Duodenal mucosa (tissue), 2 donors: ENCODE data around the gene PIEZO2.

Experiments
- H3K27ac ChIP-seq: one replicate; pipeline ENCODE4 v1.7.0; 2013; ENCODE audit warnings: low read depth, low read length
- H3K27me3 ChIP-seq, 2 donors: one replicate each; pipeline ENCODE4 v1.7.0; 2013; ENCODE audit warnings: low read length in 2 of 2, control low read depth in 1 of 2; ENCODE audit not compliant: insufficient read depth in 2 of 2, control insufficient read depth in 1 of 2
- H3K36me3 ChIP-seq, 2 donors: one replicate each; pipeline ENCODE4 v1.7.0; 2013; ENCODE audit warnings: low read length in 2 of 2, control low read depth in 1 of 2; ENCODE audit not compliant: insufficient read depth in 2 of 2, control insufficient read depth in 1 of 2
- H3K4me1 ChIP-seq, 2 donors: one replicate each; pipeline ENCODE4 v1.7.0; 2013; ENCODE audit warnings: low read length in 2 of 2, control low read depth in 1 of 2; ENCODE audit not compliant: insufficient read depth in 2 of 2, control insufficient read depth in 1 of 2
- H3K4me3 ChIP-seq, 2 donors: one replicate each; pipeline ENCODE4 v1.7.0; 2013; ENCODE audit warnings: low read length in 2 of 2, low read depth in 1 of 2
- H3K9ac ChIP-seq, 2 donors: one replicate each; pipeline ENCODE4 v1.7.0; 2013; ENCODE audit warnings: low read length in 2 of 2, low read depth in 1 of 2
- H3K9me3 ChIP-seq, 2 donors: one replicate each; pipeline ENCODE4 v1.7.0; 2013; ENCODE audit warnings: low read length in 2 of 2, control low read depth in 1 of 2; ENCODE audit not compliant: control insufficient read depth in 1 of 2

PIEZO2 gene

DNA sequence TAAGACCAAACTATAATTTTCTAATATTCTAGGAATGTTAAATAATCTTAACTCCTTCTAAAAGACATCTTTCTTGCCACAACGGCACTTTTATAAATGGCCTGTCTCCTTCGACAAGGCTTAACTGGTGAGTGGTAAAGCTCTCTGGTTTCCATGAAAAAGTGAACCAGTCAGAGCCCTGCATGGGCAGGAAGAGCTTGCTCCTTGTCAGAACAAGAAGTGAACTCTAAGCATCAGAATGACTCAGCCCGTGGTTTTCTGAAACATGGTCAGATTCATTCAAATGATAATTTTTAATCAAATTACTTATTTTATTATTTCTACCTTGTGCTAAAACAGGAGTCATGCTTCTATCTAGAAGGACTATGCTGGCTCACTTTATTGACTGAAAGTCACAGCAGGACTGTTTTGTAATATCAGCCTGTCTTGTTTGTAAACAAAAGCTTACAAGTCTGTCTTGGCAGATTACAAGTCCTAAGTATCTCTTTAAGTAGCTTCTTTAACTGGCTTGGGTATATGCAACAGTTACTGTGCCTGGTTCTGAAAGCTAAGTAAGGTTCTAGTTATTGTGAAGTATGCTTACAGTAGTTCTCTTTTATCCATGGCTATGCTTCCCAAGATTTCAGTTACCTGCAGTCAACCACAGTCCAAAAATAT, 378.2 kb downstream of the PIEZO2 start:
- Histone ChIP-seq H3K9me3 (no peaks in the 10 kb centered on the region), H3K9ac (no peak overlapping the region), H3K27ac (no peak overlapping the region), H3K27me3 (no peaks in the 10 kb centered on the region), H3K4me1 (no peaks in the 10 kb centered on the region), H3K4me3 (no peak overlapping the region), H3K36me3 (no peaks in the 10 kb centered on the region)

DNA sequence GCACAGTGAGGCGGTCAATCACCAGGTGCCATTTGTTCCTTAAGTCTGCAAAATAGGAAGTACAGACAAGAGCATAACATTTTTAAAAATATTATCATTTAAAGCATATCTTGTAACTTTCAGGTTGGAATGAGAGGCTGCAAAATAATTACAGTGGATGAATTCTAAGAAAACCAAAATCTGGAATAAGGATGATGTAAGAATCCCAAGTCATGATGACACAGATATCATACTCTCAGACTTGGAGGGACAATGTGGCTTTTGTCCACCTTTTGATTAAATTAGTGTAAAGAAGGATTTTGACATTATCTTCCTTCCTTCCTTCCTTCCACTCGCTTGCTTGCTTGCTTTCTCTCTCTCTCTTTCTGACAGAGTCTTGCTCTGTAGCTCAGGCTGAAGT, 379.1 kb downstream of the PIEZO2 start:
- H3K4me3 ChIP-seq: no peak overlapping the region
- H3K9me3 ChIP-seq: no peaks in the 10 kb centered on the region
- H3K4me1 ChIP-seq: no peaks in the 10 kb centered on the region
- no peaks in the 10 kb centered on the region for H3K27me3 ChIP-seq
- no peak overlapping the region for H3K9ac ChIP-seq
- no peaks in the 10 kb centered on the region for H3K36me3 ChIP-seq
- H3K27ac ChIP-seq: no peak overlapping the region

DNA sequence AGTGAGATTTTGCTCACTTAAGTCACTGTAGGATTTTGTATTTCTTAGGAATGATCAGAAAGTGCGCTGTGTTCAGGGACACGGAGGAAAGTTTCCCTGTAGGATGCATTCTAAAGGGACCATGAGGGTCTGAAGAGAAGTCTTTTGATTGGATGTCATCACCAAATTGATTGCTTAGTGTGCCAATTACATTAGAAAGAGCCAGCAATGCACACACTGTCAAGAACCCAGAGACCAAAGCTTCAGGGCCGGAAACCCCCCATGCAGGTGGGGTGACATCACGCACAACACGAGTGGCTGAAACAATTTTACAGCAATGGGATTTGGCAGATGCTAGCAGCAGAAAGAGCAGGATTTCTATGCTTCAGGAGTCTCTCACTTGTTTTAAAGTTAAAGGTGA, 381.1 kb downstream of the PIEZO2 start:
- H3K36me3 ChIP-seq: no peaks in the 10 kb centered on the region
- H3K4me1 ChIP-seq: no peaks in the 10 kb centered on the region
- no peak overlapping the region for H3K9ac ChIP-seq
- no peak overlapping the region for H3K4me3 ChIP-seq
- no peaks in the 10 kb centered on the region for H3K9me3 ChIP-seq
- no peak overlapping the region for H3K27ac ChIP-seq
- H3K27me3 ChIP-seq: no peaks in the 10 kb centered on the region

DNA sequence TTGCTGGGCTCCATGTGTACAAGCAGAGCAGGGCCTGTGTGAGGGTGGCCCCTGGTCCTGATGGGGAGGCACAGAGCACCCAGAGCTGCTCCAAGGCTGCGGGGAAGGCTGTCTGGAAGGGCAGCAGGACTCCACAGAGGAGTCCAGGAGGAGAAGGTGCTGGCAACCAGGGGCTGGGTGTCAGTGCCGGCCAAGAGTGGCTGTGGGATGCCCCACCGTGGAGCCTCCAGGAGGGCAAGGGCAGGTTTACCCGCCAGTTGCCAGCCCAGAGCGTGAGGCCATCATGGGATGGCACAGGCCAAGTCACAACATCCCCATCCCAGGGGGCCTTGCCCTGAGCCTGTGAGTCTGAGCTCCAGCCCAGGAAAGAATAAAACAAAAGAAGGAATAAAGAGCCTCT, 381.7 kb downstream of the PIEZO2 start:
- H3K4me1 ChIP-seq: no peaks in the 10 kb centered on the region
- no peaks in the 10 kb centered on the region for H3K27me3 ChIP-seq
- H3K27ac ChIP-seq: no peak overlapping the region
- H3K36me3 ChIP-seq: no peaks in the 10 kb centered on the region
- no peaks in the 10 kb centered on the region for H3K9me3 ChIP-seq
- no peak overlapping the region for H3K9ac ChIP-seq
- H3K4me3 ChIP-seq: no peak overlapping the region

DNA sequence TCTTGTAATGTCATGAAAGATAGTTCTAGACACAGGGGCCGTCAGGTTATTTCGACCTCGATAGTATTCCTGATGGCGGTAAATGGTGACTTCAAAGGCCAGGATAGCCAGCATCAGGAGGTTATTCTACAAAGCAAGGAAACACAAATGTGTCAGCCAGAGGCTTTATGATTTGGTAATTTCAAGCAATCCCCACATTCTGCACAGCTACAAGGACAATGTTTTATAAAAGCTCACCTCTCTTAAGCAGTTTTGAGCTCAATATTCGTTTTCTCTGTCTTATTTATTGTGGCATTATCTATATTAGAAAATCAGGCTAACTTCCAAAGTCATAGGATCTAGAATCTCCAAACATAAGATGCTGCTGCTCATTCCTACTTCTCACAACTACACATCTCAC, 388.4 kb downstream of the PIEZO2 start:
- H3K9me3 ChIP-seq: no peaks in the 10 kb centered on the region
- no peak overlapping the region for H3K9ac ChIP-seq

DNA sequence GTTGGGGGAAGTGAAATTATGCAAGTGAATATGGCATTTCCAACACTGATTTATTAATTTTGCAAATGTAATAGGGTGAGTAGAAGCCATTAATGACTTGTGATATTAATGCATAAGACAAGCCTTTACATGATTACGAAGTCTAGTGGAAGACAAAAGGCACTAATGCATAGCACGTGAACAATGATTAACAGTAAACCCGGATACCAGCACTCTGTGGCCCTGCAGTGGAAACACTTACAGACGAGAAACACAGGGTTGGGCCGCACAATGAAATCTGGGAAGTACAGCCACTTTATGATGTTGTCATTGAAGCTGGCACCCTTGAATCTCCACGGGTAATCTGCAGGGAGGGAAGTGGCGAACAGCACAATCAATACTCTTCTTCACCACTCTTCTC, 390.1 kb downstream of the PIEZO2 start:
- no peaks in the 10 kb centered on the region for H3K36me3 ChIP-seq
- H3K27me3 ChIP-seq: peaks cover under 1 to 2% of the 10 kb centered on the region in 2 donors
- no peak overlapping the region for H3K9ac ChIP-seq
- H3K9me3 ChIP-seq: no peaks in the 10 kb centered on the region
- H3K4me1 ChIP-seq: no peaks in the 10 kb centered on the region
- H3K4me3 ChIP-seq: no peak overlapping the region
- H3K27ac ChIP-seq: no peak overlapping the region

More for the DNA sequence above, 388.4 kb downstream of the PIEZO2 start:
- H3K4me1 ChIP-seq: no peaks in the 10 kb centered on the region
- no peak overlapping the region for H3K27ac ChIP-seq
- H3K36me3 ChIP-seq: no peaks in the 10 kb centered on the region
- no peaks in the 10 kb centered on the region for H3K27me3 ChIP-seq
- H3K4me3 ChIP-seq: no peak overlapping the region

DNA sequence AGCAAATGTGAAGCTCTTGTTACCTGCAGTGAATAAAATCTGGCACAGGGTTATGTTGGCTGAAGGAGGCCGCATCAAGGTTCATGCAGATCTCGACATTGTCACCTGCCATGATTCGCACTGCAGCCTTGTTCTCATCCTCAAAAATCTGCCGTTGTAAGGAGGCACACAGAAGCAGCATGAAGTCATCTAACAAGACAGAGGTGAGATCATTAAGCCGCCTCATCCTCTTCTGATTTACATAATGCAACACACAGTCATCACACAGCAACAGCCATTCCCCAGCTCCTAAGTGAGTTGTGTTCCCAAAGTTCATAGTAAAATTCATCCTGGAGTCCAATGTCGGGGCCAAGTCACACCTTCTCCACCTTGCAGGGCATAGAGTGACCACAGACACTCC, 391.4 kb downstream of the PIEZO2 start:
- Histone ChIP-seq H3K9ac (no peak overlapping the region), H3K27me3 (peaks cover 2 to 3% of the 10 kb centered on the region in 2 donors), H3K27ac (no peak overlapping the region), H3K4me1 (no peaks in the 10 kb centered on the region), H3K9me3 (no peaks in the 10 kb centered on the region), H3K36me3 (no peaks in the 10 kb centered on the region), H3K4me3 (no peak overlapping the region)

DNA sequence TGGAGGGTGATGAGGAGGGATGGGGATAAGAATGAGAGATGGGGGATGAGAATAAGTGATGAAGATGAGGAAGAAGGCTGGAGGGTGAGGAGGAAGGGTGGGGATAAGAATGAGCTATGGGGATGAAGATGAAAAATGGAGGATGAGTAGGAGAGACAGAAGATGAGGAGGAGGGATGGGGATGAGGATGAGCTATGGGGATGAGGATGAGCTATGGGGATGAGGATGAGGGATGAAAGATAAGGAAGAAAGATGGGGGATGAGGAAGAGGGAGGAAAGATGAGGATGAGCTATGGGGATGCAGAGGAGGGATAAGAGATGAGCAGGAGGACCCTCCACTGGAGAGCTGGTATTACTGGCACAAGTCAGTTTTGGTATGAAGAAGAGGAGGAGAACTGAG, 392.0 kb downstream of the PIEZO2 start:
- H3K9ac ChIP-seq: no peak overlapping the region
- H3K4me3 ChIP-seq: no peak overlapping the region
- no peaks in the 10 kb centered on the region for H3K36me3 ChIP-seq
- no peaks in the 10 kb centered on the region for H3K4me1 ChIP-seq
- no peak overlapping the region for H3K27ac ChIP-seq
- H3K27me3 ChIP-seq: peaks cover 2 to 3% of the 10 kb centered on the region in 2 donors
- H3K9me3 ChIP-seq: no peaks in the 10 kb centered on the region

DNA sequence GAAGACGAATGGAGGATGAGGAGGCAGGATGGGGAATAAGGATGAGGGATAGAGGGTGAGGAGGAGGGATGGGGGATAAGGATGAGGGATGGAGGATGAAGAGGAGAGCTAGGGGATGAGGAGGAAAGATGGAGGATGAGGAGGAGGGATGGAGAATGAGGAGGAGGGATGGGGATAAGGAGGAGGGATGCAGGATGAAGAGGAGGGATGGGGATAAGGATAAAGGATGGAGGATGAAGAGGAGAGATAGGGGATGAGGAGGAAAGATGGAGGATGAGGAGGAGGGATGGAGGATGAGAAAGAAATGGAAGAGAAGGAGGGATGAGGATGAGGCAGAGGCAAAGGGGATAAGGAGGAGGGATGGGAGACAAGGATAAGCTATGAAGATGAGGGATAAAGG, 393.5 kb downstream of the PIEZO2 start:
- Histone ChIP-seq H3K27me3 (peaks cover 2 to 3% of the 10 kb centered on the region in 2 donors), H3K9me3 (no peaks in the 10 kb centered on the region), H3K36me3 (no peaks in the 10 kb centered on the region), H3K9ac (no peak overlapping the region), H3K4me3 (no peak overlapping the region), H3K27ac (no peak overlapping the region), H3K4me1 (no peaks in the 10 kb centered on the region)

DNA sequence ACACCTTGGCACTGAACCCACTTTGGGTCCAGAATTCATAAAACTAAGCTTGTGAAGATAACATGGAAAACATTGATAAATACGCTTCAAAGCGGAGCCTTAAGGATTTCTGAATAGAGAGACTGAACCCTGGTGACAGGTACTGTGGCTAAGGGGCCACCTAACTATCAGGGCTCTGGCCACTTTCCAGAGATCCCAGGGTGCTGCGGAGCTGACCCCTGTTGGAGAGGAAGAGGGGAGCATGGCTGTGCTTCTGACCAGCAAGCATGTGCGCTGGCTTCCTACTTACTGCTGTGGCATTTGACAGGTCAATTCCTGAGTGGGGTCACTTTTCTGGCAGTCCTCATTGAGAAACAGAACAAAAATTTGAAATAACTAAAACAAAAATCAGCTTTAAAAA, 395.2 kb downstream of the PIEZO2 start:
- Histone ChIP-seq H3K27ac (no peak overlapping the region), H3K36me3 (no peaks in the 10 kb centered on the region), H3K27me3 (peaks cover 2 to 3% of the 10 kb centered on the region in 2 donors), H3K4me3 (no peak overlapping the region), H3K9me3 (no peaks in the 10 kb centered on the region), H3K9ac (no peak overlapping the region), H3K4me1 (no peaks in the 10 kb centered on the region)

DNA sequence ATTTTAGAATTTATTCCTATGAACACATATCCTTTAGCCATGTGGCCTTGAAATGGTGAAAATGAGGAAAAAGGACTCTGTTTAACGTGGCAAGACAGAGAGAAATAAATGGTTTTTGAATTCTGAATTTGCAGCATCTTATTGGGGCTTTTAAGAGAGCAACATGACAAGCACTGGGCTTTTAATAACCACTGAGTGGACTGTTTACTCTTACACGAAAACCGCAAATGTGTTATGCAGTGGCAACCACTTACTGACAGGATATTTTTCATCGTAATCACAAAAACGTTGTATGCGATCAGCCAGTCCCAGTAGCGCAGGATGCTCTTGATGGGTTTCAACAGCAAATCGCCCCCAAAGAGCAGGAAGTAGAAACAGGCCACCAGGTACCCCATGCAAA, 397.0 kb downstream of the PIEZO2 start:
- H3K36me3 ChIP-seq: no peaks in the 10 kb centered on the region
- no peaks in the 10 kb centered on the region for H3K4me1 ChIP-seq
- H3K4me3 ChIP-seq: no peak overlapping the region
- no peaks in the 10 kb centered on the region for H3K9me3 ChIP-seq
- H3K27ac ChIP-seq: no peak overlapping the region
- H3K27me3 ChIP-seq: peaks cover 2 to 3% of the 10 kb centered on the region in 2 donors
- no peak overlapping the region for H3K9ac ChIP-seq
